ENCODE data around the gene MYT1. TPM values are rescaled to one million over a fixed set of nuclear protein-coding genes. Genes with fewer than 3 reads are reported as not detected.

MYT1 gene
- total RNA-seq, 3 donors from 2014 or later: not detected

DNA sequence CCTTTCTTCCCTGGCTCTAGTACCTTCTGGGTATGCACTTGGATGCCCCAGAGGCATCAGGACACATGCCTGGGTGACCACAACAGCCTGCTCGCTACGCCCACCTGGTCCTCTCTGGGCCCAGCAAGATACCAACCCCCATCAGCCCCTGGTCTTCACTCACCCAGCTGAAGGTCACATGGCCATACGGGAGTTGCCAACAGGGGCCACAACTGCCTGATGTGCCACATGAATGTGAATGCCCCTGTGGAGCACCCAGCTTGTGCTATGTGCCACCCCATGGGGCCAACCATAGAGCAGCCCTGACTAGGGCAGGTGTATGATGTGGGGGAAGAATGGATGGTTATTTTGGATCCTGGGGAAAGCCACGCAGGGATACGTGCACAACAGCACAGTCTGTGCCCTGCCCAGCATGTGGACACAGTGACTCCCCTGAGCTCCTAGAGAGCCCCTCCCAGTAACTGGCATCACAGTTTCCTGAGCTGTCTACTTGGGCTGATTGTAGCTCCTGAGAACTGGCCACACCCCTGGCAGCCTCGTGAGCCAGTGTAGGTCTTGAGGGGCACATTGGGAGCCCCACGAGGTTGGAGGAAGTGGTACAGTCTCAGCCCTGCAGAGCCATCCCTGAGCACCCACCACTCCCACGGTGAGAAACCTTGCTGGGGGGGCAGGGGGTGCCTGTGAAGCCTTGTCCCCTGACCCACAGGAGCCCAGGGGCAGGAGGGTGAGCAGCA is 80.8 kb downstream of the MYT1 start:
- DNase-seq (no peak), ATAC-seq (no peak)
- no peaks in the 10 kb centered on the region for H3K36me3 Mint-ChIP-seq (ENCODE audit: insufficient read depth)
- H3K4me1 Mint-ChIP-seq (ENCODE audit: low read depth): no peaks in the 10 kb centered on the region
- H3K9me3 Mint-ChIP-seq: no peaks in the 10 kb centered on the region
- no peak overlapping the region for H3K4me3 Mint-ChIP-seq
- peaks cover 23% of the 10 kb centered on the region for H3K27me3 Mint-ChIP-seq (ENCODE audit: low read depth)

DNA sequence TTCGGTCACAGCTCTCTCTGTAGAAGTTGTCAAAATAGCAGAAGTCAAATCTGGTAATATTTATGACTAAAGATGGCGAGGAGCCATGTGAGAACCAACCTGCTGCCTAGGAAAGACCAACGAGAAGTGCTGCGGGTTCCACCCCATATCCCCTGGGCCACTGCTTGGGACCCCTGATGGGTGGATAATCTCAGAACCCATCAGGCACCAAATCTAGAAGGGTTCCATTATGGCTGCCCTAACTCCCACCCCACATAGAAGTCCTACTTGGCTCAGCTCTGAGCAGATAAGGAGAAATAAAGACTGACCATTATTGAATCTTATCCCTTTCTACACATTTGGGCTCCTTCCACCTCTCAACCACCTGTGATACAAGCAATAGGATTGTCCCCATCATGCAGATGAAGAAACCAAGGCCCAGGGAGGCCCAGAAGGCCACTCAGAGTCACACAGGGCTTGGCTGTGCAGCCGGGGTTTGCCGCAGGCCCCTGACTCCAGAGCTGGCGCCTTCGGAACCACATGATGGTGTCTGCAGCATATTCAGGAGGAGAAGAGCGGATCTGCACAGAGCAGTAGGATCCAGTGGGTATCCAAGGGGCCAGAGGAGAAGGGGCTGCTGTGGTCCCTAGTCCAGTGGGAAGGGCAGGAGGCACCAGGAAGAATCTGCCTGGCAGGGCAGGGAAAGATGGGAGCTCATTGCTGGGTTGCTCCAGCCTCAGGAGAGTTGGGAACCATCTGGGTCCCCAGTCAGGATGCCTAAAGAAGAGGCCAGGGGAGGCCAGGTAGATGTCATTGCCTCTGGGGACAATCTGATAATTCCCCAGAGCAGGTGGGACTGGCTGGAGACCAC is 81.7 kb downstream of the MYT1 start:
- H3K4me1 Mint-ChIP-seq (ENCODE audit: low read depth): no peaks in the 10 kb centered on the region
- no peaks in the 10 kb centered on the region for H3K9me3 Mint-ChIP-seq
- DNase-seq (no peak), ATAC-seq (no peak)
- H3K36me3 Mint-ChIP-seq (ENCODE audit: insufficient read depth): no peaks in the 10 kb centered on the region
- H3K4me3 Mint-ChIP-seq: no peak overlapping the region
- H3K27me3 Mint-ChIP-seq (ENCODE audit: low read depth): peaks cover 23% of the 10 kb centered on the region

DNA sequence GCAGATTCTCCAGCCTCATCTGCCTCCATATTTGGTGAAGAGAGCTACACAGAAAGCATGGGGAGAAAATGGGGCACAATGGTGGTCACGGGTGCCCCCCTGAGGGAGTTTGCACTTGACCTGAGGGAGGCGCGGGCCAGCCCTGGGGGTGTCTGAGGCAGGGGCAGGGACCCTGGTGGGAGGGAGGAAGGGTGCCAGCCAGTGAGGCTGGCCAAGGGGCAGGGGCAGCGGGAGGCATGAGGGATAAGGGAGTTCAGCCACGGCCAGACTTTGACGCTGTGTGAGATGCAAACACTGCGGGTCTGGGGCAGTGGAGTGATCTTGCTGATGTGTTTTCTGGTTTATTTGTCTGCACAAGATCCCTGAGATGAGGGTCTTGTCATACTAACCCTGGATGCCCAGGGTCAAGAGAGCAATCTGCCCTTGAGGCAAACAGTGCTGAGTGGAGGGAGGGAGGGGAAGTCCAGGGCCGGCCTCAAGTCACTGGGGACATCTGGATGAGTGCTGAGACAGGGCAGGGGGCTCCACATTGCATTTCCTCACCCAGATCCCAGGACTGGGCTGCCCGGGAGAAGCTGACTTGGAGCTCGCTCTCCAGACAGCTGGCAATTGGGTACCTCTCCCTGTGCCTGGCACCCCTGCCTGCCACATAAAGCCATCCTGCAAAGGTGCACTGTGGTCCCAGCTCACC is 82.5 kb downstream of the MYT1 start:
- H3K4me3 Mint-ChIP-seq: no peak overlapping the region
- H3K36me3 Mint-ChIP-seq (ENCODE audit: insufficient read depth): no peaks in the 10 kb centered on the region
- no peak for ATAC-seq
- H3K27me3 Mint-ChIP-seq (ENCODE audit: low read depth): peaks cover 23% of the 10 kb centered on the region
- no peaks in the 10 kb centered on the region for H3K9me3 Mint-ChIP-seq
- no peak for DNase-seq
- H3K4me1 Mint-ChIP-seq (ENCODE audit: low read depth): no peaks in the 10 kb centered on the region

DNA sequence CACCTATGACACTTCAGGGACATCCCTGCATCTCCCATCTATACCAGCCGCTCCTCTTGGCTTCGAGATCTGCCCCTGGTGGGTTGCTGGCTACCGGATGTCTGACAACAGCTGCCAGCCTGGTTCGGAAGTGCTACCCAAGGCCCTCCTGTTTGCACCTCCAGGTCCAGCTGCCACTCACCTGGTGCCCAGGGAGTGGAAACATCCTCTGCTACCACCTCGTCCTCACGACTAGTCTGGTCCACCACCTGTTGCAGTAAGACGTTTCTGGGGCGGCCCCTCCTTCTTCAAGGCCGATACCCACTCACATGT is 83.0 kb downstream of the MYT1 start:
- Mint-ChIP-seq H3K9me3 (no peaks in the 10 kb centered on the region), H3K36me3 (ENCODE audit: insufficient read depth) (no peaks in the 10 kb centered on the region), H3K4me3 (no peak overlapping the region), H3K4me1 (ENCODE audit: low read depth) (no peaks in the 10 kb centered on the region), H3K27me3 (ENCODE audit: low read depth) (peaks cover 23% of the 10 kb centered on the region)
- no peak for ATAC-seq
- DNase-seq: no peak

DNA sequence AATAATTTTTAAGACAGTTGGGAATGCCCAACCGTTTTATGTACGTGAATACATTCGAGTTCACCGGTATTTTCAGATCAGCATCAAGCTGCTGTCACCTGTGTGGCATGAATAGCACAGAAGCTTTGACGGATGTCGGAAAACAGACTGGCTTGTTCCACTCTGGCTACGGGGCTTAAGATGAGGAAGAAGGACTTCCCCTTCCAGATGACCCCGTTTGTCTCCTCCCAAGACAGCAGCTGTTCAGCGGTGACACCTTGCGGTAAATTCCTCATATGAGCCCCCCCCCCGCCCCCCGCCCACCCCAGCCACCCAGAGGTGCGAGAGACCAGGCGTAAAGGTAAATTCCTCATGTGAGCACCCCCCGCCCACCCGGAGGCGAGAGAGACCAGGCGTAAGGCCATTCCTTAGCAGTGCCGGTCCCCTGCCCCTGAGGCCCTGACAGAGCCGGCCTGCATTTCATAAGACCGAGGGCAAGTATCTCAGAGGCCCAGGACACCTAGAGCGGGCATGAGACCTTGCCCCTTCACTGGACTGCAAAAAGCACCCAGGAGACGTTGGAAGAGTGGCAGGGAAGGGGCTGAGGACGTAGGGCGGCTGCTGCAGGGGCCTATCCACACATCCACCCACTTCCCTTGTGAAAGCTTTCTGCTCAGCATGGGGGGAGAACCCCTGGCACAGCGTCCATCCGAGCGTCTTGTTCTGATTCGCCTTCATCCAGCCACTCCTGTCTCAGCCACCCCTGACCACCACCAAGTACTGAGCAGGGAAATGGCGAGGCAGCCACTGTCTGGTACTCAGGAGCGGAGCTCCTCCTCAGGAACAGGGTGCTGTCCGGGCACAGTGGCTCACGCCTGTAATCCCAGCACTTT is 84.0 kb downstream of the MYT1 start:
- H3K4me1 Mint-ChIP-seq (ENCODE audit: low read depth): no peaks in the 10 kb centered on the region
- no peak overlapping the region for H3K4me3 Mint-ChIP-seq
- peaks cover 23% of the 10 kb centered on the region for H3K27me3 Mint-ChIP-seq (ENCODE audit: low read depth)
- no peaks in the 10 kb centered on the region for H3K36me3 Mint-ChIP-seq (ENCODE audit: insufficient read depth)
- H3K9me3 Mint-ChIP-seq: no peaks in the 10 kb centered on the region
- ATAC-seq (no peak), DNase-seq (no peak)

DNA sequence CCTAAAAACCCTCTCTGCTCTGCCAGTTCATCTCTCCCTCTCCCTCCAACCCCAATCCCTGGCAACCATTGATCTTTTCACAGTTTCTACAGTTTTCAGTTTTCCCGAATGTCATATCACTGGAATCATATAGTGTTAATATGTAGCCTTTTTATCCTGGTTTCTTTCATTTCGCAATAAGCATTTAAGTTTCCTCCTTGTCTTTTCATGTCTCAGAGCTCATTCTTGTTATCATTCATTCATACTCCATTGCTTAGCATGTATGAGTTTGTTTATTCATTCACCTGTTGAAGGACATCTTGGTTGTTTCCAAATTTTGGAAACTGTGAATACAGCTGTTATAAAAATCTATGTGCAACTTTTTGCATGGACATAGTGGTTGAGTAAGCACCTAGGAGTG is 85.8 kb downstream of the MYT1 start:
- no peak for ATAC-seq
- Mint-ChIP-seq H3K4me3 (no peak overlapping the region), H3K27me3 (ENCODE audit: low read depth) (peaks cover 19% of the 10 kb centered on the region), H3K4me1 (ENCODE audit: low read depth) (peaks cover 5% of the 10 kb centered on the region), H3K9me3 (no peaks in the 10 kb centered on the region), H3K36me3 (ENCODE audit: insufficient read depth) (no peaks in the 10 kb centered on the region)
- DNase-seq: no peak

DNA sequence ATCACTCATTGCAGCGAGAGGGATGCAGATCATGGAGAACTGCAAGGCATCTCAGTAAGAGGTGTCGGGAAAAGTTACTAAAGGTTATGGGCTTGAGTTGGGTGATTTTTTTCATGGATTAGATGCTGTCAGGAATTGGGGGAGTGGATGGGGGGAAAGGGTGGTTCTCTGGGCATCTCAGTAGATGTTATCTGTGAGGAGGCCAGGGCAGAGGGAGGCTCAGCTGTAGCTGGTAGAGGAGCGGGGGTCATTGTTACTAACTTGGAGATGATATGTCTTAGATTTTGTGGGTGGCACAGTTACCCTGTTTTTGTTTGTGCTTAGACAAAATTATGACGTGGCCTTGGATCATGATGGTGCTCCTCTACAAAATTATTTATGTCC is 88.7 kb downstream of the MYT1 start:
- no peaks in the 10 kb centered on the region for H3K36me3 Mint-ChIP-seq (ENCODE audit: insufficient read depth)
- peaks cover 25% of the 10 kb centered on the region for H3K4me1 Mint-ChIP-seq (ENCODE audit: low read depth)
- no peak overlapping the region for H3K4me3 Mint-ChIP-seq
- H3K9me3 Mint-ChIP-seq: no peaks in the 10 kb centered on the region
- no peaks in the 10 kb centered on the region for H3K27me3 Mint-ChIP-seq (ENCODE audit: low read depth)
- DNase-seq (no peak), ATAC-seq (no peak)

DNA sequence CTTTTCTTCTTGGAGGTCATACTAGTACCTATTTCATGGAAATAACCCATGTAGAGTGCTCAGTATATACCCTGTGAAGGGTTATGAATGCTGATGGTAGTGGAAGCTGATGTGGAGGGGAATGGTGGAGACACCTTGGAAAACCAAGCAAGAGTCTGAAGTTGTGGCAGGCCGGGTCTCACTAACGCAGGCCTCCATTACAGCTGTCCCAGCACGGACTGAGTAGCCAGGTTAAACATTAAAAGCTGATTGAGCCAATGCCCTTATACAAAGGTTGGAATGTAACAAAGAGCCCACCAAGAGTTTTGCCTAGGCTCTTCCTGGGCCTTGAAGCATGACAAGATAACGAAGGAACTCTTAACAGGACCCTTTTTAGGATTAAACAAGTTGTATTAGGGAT is 89.2 kb downstream of the MYT1 start:
- Mint-ChIP-seq H3K4me1 (ENCODE audit: low read depth) (peaks cover 30% of the 10 kb centered on the region), H3K36me3 (ENCODE audit: insufficient read depth) (no peaks in the 10 kb centered on the region), H3K9me3 (no peaks in the 10 kb centered on the region), H3K27me3 (ENCODE audit: low read depth) (no peaks in the 10 kb centered on the region), H3K4me3 (no peak overlapping the region)
- ATAC-seq: no peak
- DNase-seq: no peak

DNA sequence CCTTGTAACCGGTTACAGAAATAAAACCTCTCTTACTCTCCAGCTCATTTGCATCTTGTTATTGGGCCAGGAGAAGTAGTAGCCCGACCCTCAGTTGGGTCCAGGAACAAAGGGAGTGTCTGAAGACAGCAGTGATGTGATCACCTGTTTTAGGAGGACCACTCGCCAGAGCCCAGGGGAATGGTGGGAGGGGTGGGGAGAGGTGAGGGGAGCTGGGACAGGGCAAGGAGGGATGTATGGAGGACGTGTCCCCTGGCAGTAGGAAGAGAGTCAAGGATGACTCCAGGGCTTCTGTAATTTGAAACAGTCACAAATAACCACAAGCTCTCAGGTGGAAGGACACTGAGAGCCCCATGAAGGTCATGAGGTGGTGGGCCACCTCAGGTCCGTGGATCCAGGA is 89.9 kb downstream of the MYT1 start:
- DNase-seq (no peak), ATAC-seq (no peak)
- H3K27me3 Mint-ChIP-seq (ENCODE audit: low read depth): no peaks in the 10 kb centered on the region
- H3K9me3 Mint-ChIP-seq: no peaks in the 10 kb centered on the region
- no peaks in the 10 kb centered on the region for H3K36me3 Mint-ChIP-seq (ENCODE audit: insufficient read depth)
- peak overlapping the region; percentile 76 for H3K4me3 Mint-ChIP-seq
- peaks cover 36% of the 10 kb centered on the region for H3K4me1 Mint-ChIP-seq (ENCODE audit: low read depth)

DNA sequence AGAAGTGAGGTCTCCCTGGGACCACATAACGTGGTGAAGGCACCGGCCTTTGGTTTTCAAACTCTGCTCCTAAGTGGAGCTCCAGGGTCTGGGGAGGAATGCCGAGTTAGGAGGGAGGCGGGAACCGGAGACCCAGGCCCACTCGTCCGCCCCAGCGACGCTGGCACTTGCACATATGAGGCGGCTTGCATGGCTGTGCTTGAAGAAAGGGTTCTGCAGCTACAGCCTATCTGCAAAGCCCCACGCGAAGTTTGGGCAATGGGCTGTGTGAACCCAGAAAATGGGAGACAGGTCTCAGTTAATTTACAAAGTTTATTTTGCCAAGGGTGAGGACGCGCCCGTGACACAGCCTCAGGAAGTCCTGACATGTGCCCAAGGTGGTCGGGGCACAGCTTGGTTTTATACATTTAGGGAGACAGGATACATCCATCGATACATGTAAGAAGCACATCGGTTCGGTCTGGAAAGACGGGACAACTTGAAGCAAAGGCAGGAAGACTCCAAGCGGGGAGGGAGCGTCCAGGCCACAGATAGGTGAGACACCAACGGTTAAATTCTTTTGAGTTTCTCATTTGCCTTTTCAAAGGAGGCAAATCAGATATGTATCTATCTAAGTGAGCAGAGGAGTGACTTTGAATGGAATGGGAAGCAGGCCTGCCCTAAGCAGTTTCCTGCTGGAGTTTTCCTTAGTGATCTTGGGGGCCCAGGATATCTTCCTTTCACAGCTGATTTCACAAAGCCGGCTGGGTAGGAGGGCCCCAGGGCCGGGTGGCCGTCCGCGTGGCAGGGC is 90.5 kb downstream of the MYT1 start:
- H3K4me1 Mint-ChIP-seq (ENCODE audit: low read depth): peaks cover 41% of the 10 kb centered on the region
- H3K27me3 Mint-ChIP-seq (ENCODE audit: low read depth): no peaks in the 10 kb centered on the region
- peak overlapping the region; percentile 76 for H3K4me3 Mint-ChIP-seq
- H3K9me3 Mint-ChIP-seq: no peaks in the 10 kb centered on the region
- no peak for ATAC-seq
- H3K36me3 Mint-ChIP-seq (ENCODE audit: insufficient read depth): no peaks in the 10 kb centered on the region
- DNase-seq: no peak

DNA sequence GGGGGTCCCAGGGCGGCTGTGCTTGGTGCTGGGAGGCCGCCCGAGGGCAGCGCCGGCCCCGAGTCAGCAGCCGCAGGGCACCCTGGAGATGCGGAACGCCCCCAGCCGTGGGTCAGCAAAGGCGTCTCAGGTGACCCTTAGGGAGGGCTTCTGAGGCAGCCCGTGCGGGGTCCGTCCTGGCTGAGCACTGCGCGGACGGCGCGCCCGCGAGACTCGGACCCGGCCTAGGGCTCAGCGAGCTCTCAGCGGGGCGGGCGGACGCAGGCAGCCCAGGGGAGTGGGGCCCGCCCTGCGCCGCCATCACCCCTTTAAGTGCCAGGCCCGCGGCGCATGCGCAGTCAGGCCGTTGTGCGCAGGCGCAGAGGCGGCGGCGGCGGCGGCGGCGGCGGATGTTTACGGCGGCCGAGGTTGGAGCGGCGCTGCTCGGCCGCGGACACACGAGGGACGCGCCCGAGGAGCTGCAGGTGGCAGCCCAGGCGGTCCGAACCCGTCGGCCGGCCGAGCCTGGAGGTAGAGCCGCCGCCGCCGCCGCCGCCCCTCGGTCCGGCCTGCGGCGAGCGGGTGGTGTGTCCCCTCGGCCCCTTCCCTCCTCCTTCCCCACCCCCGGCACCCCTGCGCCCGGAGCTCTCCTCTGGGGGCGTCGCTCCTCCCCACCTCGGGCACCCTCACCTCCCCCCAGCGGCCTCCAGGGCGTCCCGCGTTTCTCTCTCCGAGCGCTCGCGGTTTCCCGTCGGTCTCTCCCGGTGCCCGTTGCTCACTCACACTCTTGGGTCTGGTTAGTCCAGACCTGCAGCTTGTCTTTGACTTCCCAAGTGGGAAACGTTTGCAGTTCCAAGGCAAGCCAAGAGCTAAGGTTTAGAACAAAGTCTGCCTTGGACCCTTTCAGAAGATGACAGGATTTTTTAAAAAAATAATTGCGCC is 91.4 kb downstream of the MYT1 start, which contains the start of gene PCMTD2:
Gene PCMTD2 (plus strand): TSS at position 388 of the 921 bp plus-strand sequence. CDS start 4,218 bp downstream, outside the sequence.
- H3K4me3 Mint-ChIP-seq: peak within 1 kb of the TSS; percentile 97
- H3K9me3 Mint-ChIP-seq: no peaks in the 10 kb centered on the region
- peaks cover 2% of the 10 kb centered on the region for H3K36me3 Mint-ChIP-seq (ENCODE audit: insufficient read depth)
- no peaks in the 10 kb centered on the region for H3K27me3 Mint-ChIP-seq (ENCODE audit: low read depth)
- peaks cover 50% of the 10 kb centered on the region for H3K4me1 Mint-ChIP-seq (ENCODE audit: low read depth)
- ATAC-seq (peak; percentile 87 to 91), DNase-seq (peak; percentile 83)

DNA sequence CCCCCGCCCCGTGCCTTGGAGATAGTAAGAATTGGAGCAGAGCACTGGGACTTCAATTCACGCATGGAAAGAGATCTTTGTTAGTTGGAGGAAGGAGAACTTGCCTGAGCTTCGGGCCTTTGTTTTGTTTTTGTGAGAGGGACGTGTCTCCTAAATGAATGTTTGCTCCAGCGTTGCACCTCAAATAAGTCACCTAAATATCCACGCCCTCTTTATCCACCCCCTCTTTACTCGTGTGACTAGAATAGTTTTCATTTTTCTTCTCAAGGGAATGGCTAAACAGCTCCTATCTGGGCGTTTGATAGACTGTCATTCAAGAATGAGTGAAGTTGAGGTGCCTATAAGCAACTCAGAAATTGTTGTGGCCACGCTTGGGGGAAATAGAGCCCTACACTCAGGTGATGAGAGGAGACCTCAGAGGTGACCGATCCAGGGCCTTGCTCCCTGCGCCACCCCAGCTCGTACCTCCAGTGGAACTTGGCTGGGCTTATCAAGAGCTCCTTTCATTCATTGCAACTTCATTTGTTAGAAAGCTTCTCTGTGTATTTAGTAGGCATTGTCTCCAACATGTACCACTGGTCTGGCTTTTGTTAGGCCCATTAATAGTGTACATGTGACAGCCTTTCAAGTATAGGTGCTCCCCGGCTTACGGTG is 92.2 kb downstream of the MYT1 start:
- H3K4me1 Mint-ChIP-seq (ENCODE audit: low read depth): peaks cover 58% of the 10 kb centered on the region
- DNase-seq: no peak
- peak overlapping the region; percentile 97 for H3K4me3 Mint-ChIP-seq
- peak; percentile 11 to 20 for ATAC-seq
- peaks cover 2% of the 10 kb centered on the region for H3K36me3 Mint-ChIP-seq (ENCODE audit: insufficient read depth)
- H3K27me3 Mint-ChIP-seq (ENCODE audit: low read depth): no peaks in the 10 kb centered on the region
- H3K9me3 Mint-ChIP-seq: no peaks in the 10 kb centered on the region

Measured in activated T-cell treated with anti-CD3 and anti-CD28 coated beads, Interleukin-2, amount 50 U/mL, for 4 hours (primary cell).